NCI-H187 treated with DMSO at 0.1 percent for 48 hours (cell line): ENCODE results near the gene POLR2J3.
"Not testable (repeated sequence)": the region's sequence is repeated elsewhere in the genome, so short reads cannot be mapped to it uniquely, and the experiment has no call there.

Experiments used
- DNase-seq: peaks from one replicate; lab custom pipeline; 2025; lab: John Stamatoyannopoulos, UW

POLR2J3 gene

DNA sequence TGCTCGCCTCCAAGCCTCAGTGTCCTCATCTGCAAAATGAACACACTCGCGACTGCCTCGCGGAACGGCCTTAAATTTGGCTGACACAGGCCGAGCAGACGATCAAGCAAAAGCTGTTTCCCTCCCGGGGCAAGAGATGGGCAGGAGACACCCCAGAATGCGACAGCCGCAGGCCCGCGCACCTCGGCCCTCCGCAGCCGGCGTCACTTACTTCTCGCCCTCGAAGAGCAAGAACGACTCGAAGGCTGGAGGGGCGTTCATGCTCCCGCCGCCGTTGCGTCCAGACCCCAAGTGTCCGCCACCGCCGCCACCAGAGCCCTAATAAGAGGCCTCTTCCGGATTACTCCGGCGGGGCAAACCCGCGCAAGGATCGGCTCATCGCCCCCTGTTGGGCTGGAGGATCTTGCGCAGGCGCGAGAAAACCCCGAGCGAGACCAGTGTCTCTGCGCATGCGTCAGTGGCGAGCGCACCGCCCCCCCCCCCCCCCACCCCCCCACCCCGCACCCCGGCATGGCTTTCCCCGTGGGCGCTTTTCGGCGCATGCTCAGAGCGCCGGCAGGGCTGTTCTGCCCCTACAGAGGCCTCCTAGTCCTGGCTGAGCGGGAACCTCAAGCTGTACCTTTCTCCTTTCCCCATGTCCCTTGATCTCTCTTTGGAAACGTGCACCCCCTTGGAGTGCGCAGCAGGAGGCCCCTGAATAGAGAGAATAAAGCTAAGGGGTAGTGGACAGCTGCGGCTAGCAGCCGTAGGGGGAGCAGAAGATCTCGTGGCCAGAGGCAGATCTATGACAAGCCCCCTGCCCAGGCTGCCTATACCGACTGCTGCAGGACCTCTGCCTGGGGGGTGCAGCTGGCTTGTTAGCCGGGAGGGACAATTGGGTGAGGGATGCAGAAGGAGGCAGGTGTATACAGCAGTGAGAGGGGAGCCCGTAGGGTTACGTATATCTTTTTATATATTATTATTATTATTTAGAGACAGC lies at the start of gene POLR2J3:
Gene POLR2J3, minus strand, starts transcription at position 323 of the 979 bp plus-strand sequence. Its CDS starts 62 bp downstream, at position 261.
- not testable (repeated sequence) for DNase-seq

DNA sequence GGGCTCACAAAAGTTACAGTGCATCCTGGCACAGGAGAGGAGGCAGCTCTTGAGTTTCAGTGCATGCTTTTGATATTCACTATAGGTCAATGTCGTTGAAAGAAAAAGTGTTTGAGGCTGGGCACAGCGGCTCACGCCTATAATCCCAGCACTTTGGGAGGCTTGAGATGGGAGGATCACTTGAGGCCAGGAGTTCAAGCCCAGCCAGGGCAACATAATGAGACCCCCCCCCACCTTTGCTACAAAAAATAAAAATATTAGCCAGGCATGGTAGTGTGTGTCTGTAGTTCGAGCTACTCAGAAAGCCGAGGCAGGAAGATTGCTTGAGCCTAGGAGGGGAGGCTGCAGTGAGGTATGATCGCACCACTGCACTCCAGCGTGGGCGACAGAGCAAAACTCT lies 45.7 kb upstream of the POLR2J3 start:
- DNase-seq = not testable (repeated sequence)

DNA sequence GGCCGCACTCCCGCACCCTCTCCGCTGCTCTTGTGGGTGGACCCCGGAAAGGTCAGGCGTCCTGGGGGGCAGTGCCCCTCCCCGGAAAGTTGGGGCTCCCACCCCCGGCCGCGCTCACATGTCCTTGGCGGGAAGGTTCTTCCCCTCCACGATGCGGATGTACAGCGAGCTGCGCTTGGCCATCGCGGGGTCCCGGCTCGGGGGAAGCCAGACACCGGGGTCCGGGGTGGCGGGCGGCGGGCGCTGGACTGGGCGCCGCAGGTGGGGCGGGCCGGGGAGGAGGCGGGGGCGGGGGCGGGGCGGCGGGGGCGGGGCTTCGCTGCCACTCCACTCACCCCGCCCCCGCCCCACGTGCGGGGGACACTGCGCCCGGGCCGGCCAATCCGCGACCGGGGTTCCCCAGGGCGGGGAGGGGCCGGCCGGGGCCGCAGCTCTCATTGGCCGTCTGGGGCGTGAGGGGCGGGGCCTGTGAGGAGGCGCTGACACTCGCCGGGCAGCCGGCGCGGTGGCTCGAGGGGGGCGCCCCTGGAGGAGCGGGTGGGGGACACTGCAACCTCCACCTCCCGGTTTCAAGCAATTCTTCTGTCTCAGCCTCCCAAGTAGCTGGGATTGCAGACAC lies 44.2 kb upstream of the POLR2J3 start, which contains the start of gene RASA4:
Gene RASA4, minus strand, starts transcription at position 250 of the 619 bp plus-strand sequence. Its CDS starts 67 bp downstream, at position 183.
- DNase-seq = not testable (repeated sequence)

DNA sequence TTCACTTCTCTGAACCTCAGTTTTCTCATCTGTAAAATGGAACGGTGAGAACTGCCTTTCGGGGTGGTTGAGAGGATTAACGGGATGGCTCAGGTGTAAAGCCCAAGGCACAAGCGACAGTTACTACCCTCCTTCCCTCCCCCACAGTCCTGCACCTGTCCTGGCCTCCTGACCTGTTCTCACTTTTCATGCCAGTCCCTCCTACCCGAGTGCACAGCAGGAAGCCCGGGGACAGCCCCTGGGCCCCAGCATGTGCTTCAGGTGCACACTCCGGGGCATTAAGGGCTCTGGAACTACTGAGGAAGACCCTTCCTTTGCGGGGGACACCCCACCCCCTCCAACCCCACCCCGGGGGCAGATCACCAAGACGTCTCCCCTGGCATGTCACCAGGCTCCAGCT lies 43.5 kb upstream of the POLR2J3 start:
- DNase-seq = not testable (repeated sequence)

DNA sequence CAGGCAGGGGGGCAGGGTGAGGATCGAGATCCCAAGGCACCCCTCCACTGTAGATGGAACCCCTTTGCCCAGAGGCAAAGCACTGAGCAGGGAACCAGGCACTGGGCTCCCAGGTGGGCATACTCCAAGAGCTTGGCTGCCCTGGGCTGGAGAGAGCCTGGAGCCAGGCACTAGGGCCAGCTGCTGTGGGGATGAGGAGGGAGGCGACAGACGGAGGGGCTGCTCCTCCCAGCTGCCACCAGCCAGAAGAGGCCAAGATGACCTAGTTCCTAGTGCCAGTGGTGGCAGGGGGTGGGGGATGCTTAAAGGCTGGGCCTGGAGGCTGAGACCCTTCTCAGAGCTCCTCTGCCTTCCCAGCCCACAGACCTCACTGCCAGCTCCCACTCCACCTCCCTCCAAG lies 42.5 kb upstream of the POLR2J3 start:
- DNase-seq = not testable (repeated sequence)

DNA sequence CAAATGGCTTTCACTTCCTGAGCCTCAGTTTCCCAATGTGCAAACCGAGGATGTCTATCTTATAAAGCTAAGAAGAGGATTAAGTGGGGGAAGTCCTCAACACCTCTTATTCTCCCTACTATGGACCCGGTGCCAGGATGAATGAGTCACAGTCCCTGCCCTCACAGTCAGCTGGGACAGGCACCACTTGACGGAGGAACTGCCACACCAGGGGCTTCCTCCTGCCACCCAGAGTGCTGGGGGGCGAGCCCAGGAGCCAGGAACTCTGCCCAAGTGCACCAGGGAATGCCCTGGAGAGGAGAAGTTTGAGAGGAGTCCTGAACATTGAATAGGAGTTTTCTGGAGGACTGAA lies 41.9 kb upstream of the POLR2J3 start:
- not testable (repeated sequence) for DNase-seq

DNA sequence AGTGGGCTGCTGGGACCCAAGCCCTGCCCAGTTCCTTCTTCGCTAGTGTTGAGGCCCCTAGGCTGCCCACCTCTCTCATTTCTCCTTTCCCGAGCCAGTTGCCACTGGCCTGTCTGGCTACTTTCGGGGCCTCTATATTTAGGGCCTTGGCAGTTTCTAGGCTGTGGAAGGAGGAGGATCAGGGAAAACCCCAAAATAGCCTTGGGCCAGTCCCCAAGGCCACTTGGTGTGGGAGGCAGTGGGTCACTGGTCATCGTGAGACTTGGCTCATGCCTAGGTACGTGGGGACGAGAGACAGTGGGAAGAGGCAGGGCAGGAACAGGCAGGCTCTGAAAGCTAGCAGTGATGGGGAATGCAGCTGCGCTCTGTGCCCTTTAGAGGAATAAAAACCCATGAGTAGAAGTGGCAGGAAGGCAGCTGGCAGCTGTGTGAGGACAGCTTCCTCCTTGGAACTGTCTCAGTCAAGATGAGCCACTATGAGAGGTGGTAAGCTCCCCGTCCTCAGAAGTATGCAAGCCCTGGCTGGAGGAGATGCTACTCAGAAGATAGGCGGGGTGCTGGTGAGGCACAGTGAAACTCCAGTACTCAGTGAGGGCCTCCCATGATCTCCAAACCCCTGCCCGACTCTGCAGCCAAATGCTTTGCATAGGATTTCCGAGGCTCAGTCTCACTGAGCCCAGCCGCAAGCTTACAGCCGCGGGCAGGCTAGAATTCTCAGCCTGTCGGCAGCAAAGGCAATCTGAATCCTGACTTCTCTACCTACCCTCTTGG lies 41.4 kb upstream of the POLR2J3 start:
- DNase-seq = not testable (repeated sequence)

DNA sequence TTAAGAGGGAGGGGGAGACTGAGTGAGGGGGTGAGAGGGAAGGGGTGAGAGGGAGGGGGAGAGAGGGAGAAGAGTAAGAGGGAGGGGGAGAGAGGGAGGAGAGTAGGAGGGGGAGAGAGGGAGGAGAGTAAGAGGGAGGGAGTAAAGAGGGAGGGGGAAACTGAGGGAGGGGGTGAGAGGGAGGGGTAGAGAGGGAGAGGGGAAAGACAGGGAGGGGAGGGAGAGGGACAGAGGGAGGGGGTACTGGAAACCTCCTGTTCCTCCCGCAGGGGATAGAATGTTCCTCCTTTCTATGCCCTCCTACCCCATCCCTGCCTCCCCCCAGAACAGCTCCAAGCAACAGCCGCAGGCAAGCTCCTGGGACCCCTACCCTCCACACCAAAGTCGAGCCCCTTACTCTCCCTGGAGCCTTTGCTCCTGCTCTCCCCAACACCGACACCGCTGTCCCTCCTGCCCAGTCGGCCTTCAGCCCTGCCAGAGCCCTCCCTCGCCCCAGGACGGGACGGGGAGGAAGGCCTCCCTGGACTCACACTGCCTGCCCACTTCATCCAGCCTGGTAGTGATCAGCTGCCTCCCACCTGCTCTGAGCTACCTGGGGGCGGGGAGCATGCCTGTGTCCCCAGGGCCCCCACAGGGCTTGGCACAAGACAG lies 39.4 kb upstream of the POLR2J3 start:
- DNase-seq = not testable (repeated sequence)

DNA sequence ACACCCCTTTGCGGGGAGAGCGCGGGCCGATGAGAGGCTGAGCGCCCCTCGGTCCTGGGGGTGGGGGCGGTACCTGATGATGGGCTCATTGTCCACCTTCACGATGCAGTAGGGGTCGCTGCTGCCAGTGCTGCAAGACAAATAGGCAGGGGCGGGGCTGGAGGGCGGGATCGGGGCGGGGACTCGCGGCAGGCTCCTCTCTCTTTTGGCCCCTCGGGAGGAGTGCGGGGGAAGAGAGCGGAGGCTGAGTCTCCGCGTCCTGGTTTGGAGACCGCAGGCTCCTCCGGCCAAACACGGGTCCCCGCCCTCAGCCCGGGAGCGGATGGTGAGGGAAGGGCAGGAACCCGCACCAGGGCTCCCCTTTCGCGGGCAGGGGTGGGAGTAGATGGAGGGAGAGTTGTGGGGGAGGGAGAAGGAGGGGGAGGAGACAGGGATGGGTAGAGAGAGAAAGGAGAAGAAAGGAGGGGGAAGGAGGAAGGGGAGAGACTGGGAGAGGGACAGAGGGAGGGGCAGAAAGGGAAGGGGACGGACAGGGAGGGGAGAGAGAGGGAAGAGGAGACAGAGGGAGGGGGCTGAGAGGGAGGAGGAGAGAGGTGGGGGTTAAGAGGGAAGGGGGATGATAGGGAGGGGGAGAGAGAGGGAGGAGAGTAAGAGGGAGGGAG lies 38.8 kb upstream of the POLR2J3 start:
- DNase-seq = not testable (repeated sequence)

DNA sequence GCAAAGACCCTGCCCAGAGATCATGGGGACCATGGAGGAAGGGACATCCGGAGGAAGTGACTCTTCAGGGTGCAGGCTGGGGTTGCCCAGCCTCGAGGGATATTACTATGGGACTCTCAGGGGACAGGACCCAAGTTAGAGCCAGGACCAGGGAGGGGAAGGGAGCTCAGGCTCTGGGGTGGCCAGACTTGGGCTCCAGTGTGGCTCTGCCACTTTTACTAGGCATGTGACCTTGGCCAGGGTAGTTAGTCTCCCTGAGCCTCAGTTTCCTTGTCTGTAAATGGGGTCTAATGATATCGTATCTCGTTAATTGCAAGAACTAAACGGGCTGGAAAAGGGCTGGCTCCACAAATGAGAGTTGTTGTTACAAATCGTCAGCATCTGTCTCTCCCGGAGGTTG lies 38.1 kb upstream of the POLR2J3 start:
- DNase-seq = not testable (repeated sequence)

DNA sequence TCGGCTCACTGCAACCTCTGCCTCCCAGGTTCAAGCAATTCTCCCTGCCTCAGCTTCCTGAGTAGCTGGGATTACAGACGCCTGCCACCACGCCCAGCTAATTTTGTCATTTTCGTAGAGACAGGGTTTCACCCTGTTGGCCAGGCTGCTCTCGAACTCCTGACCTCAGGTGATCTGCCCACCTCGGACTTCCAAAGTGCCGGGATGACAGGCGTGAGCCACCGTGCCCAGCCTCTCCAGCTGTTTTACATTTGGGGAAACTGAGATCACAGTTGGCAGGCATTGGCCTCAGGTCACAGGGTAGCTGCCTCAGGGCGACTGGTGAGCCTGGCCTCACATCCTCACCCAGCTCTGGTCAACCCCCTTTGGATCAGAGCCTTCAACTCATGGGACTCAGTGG lies 37.4 kb upstream of the POLR2J3 start:
- DNase-seq = not testable (repeated sequence)

DNA sequence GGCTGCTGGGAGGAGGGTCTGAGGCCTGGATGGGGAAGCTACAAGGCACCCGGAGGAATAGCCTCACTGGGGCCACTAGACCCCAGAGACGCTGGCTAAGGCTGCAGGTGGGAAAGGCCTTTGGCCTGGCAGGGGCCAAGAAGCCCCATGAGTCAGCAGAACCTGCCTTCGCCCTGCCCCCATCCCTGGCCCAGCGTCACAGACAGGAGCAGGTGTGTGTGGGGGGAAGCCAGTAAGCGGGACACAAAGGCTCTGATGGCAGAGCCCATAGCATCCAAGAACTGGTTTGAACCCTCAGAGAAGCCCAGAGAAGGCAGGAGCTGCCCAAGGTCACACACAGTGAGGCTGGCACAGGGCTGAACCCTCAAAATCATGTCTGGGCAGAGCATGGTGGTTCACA lies 34.5 kb upstream of the POLR2J3 start:
- DNase-seq = not testable (repeated sequence)

DNA sequence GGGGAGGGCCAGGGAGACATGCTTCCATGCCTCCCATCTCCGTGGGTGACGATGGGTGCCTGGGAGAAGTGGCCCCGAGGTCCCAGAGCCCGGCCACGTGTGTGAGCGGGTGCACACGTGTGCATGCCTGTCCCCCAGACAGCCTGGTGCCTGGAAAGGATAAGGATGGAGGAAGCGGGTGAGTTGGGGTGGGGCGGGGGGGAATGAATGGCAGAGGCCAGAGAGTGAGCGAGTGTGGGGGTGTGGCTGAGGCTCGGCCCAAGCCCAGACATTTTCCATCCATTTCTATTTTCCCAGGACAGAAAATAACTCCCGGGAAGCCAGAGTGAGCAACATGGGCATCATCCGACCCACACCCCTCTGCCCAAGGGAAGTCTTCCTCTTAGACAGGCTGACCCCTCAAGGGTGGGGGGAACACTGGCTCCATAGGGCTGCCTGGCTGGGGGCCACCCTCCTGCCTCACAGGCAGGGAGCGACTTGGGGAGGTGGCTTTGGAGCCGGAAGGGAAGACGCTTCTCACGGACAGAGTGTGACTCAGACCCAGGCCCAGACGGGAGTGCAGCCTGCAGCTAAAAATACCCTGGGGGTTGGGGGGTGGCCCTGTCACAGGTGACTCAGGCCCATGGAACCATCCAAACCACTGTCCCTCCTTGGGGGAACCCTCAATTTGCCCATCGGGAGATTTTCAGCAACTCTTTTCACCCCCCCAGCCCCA lies 32.2 kb upstream of the POLR2J3 start:
- not testable (repeated sequence) for DNase-seq

DNA sequence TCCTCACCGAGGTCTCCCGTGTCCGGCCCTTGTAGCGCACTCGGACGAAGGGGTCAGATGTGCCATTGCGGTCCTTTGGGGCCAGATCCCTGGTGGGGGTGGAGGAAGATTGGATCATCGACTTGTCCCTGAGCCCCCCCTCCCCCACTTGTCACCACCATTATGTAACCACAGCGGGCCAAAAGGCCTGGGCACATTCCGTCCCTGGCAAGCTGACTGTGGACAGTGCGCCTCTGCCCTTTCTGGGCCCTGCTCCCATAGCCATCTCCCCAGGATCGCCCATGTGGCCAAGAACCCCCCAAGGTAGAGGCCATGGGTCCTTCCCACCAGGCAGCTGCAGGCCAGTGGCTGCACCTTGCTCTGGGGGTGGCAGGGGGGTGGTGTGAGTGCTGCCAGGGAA lies 29.9 kb upstream of the POLR2J3 start:
- not testable (repeated sequence) for DNase-seq

DNA sequence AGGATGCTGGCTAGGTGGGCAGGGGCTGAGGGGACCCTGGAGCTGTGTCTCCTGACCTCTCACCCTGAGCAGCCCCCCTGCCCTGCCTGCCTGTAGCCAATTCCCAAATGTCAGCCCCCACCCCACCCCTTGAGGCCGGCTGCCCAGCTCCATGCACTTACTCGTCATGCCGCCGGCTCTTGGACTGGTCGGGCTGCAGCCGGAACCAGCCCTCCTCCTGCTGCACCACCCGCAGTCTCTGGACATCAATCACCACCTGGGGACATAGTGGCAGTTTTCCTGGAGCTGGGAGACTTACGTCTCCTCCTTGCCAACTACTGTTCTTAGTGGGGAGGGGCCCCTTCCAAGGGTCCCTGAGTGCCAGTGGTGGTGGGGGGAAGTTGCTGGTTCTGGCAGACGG lies 27.3 kb upstream of the POLR2J3 start:
- not testable (repeated sequence) for DNase-seq

DNA sequence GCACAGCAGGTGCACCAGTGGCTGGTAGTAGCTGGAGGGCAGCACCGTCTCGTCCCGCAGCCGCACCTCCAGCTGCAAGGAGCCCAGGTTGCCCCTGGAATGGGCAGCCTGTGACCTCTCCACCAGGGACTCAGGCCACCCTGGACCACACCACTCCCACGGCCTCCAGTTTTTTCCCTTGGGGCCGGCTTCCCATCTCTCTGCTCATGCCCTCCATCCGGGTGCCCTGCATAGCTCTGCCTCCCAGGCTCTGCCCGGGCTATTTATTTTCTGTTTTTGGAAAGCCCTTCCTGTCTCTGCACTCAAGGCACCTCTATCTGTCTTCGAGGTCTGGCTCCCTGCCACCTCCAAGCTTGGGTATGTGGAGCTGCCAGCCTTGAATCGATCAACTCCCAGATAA lies 23.7 kb upstream of the POLR2J3 start:
- DNase-seq = not testable (repeated sequence)

DNA sequence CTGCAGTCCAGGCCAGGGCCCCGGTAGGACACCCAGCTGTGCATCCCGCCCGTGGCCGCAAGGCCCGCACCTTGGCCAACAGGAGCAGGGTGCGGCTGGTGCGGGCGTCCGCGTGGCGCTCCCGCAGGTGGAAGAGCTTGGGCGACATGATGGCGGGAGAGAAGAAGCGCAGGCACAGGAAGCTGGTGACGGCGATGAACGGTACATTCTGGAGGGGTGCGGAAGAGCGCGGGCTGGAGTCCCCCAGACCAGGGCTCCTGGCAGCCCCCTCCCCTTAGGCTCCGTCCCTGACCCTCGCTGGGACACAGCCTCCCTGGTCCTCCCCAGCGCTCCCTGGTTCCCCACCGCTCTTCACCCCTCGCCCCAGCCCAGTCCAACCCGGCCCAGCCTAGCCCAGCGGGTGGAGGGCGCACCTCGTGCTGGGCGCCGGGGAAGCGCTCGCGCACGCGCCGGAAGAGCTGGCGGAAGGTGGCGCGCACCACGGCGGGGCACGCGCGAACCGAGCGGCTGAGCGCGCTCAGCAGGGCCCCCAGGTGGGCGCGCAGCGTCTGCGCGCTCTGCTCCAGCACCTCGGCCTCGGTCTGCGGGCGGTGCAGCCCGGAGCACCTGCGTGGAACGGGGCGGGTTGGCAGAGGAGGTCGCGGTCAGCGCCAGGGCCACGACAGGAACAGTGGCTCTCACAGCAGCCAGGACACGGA lies 21.4 kb upstream of the POLR2J3 start:
- DNase-seq = not testable (repeated sequence)

DNA sequence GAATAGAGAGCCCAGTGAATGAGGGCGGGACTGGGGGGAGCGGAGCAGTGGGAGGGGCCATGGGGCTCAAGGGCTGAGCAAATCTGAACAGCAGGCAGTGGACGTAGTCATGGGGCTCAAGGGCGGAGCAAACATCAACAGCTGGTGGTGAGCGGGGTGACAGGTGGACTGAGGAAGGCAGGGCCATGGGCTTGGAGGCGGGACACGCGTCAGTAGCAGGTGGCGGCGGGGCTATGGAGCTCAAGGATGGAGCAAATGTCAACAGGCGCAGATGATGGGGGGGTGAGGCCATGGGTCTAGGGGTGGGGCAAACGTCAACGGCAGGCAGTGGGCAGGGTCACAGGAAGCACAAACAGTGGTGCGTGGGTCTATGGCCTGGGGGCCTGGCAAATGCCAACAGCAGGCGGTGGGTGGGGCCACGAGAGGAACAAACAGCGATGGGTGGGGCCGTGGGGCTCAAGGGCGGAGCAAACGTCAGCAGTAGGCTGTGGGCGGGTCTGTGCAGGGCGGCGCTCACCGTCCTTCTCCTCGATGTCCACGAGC lies 20.2 kb upstream of the POLR2J3 start:
- not testable (repeated sequence) for DNase-seq

DNA sequence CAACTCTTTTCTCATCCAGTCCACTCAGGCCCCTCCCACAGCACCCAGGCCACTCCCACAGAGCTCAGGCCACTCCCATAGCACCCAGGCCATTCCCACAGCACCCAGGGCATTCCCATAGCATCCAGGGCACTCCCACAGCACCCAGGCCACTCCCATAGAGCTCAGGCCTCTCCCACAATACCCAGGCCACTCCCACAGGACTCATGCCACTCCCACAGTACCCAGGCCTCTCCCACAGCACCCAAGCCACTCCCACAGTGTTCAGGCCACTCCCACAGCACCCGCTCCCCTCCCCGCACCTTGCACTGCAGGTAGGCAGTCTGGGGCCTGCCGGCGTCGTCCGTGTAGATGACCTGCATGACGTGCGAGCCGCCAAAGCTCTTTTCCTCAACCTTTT lies 17.5 kb upstream of the POLR2J3 start:
- DNase-seq = not testable (repeated sequence)
